GM12878 (cell line): ENCODE data around the gene GREB1. TPM values are rescaled to one million over a fixed set of nuclear protein-coding genes. Genes with fewer than 3 reads are reported as not detected.

ENCODE experiments used
- ATAC-seq: fragments of 200-7000 bp; cut with Tn5 transposase; 3 replicates; pipeline ENCODE4 v1.9.1; 2020; ENCODE audit warnings: mild to moderate bottlenecking, moderate library complexity
- BruUV-seq: library from RNA; stranded (reverse); fragments of 400-500 nt; replicated peaks from 2 replicates; lab custom pipeline; 2021; lab: Mats Ljungman, UMichigan
- CTCF ChIA-PET: fragments of 300-600 bp; sonication (Branson Sonifier 250); formaldehyde crosslinking; extraction: SDS; loops from one replicate; lab custom pipeline; 2021; ENCODE audit warnings: inconsistent platforms; lab: Yijun Ruan, JAX
- POLR2A ChIA-PET: fragments of 350-600 bp; formaldehyde crosslinking; extraction: SDS; loops from one replicate; lab custom pipeline; 2021; ENCODE audit warnings: inconsistent platforms; lab: Charles Lee
- RAD21 ChIA-PET: fragments of 300-600 bp; sonication (Branson Sonifier 250); formaldehyde crosslinking; loops from one replicate; lab custom pipeline; 2023; ENCODE audit warnings: antibody characterized with exemption; ENCODE audit not compliant: unreplicated experiment; lab: Charles Lee
- SMC1A ChIA-PET: fragments of 300-600 bp; sonication (Branson Sonifier 250); formaldehyde crosslinking; loops from one replicate; lab custom pipeline; 2023; ENCODE audit not compliant: unreplicated experiment, uncharacterized antibody; lab: Charles Lee
- DNase-seq: peaks from one replicate; pipeline ENCODE4 v3.0.0-alpha.2; 2011; ENCODE audit warnings: low read depth, low spot score
- FAIRE-seq: peaks from 3 replicates; lab custom pipeline; 2011; peaks lifted over from hg19 to GRCh38; lab: Jason Lieb, UNC
- H2AFZ ChIP-seq: 2 replicates; pipeline ENCODE4 v1.6.0; 2011; ENCODE audit warnings: low read depth, low read length, control low read depth; ENCODE audit not compliant: control insufficient read depth
- H3K27ac ChIP-seq: 2 replicates; pipeline ENCODE4 v1.5.1; 2011; ENCODE audit warnings: control low read depth; ENCODE audit not compliant: control insufficient read depth, insufficient read depth
- H3K27me3 ChIP-seq, 2 experiments: replicated peaks in 1 of 2; 2 replicates each; pipeline versions ENCODE4 v1.6.0 to v1.6.1; 2011; ENCODE audit warnings: low read length in 1 of 2; ENCODE audit not compliant: control insufficient read depth in 2 of 2, insufficient read depth in 2 of 2
- H3K36me3 ChIP-seq, 2 experiments: 2 replicates each; pipeline ENCODE4 v1.5.1; 2011; ENCODE audit warnings: low read length in 1 of 2; ENCODE audit not compliant: control insufficient read depth in 2 of 2, insufficient read depth in 2 of 2
- H3K4me1 ChIP-seq: 2 replicates; pipeline ENCODE4 v1.6.1; 2011; ENCODE audit warnings: mild to moderate bottlenecking, low read length, moderate library complexity, mixed read lengths; ENCODE audit not compliant: control insufficient read depth, insufficient read depth
- H3K4me2 ChIP-seq: 2 replicates; pipeline ENCODE4 v1.6.0; 2011; ENCODE audit warnings: control low read depth; ENCODE audit not compliant: control insufficient read depth, insufficient read depth
- H3K4me3 ChIP-seq: fragments of 200-600 bp; sonication (generic); 2 replicates; pipeline ENCODE4 v1.5.1; 2016
- H3K79me2 ChIP-seq: 2 replicates; pipeline ENCODE4 v1.6.0; 2011; ENCODE audit warnings: low read length; ENCODE audit not compliant: control insufficient read depth, insufficient read depth
- H3K9ac ChIP-seq: 2 replicates; pipeline ENCODE4 v1.8.0; 2011; ENCODE audit warnings: low read length, control low read depth, mixed read lengths; ENCODE audit not compliant: control insufficient read depth, insufficient read depth
- H3K9me3 ChIP-seq: replicated peaks from 3 replicates; pipeline ENCODE4 v1.5.1; 2011; ENCODE audit warnings: mild to moderate bottlenecking, low read length; ENCODE audit not compliant: control insufficient read depth, insufficient read depth
- H4K20me1 ChIP-seq: 2 replicates; pipeline ENCODE4 v1.6.0; 2011; ENCODE audit not compliant: control insufficient read depth, insufficient read depth
- BCLAF1 ChIP-seq: fragments of 450-650 bp; IDR thresholded peaks from 2 replicates; pipeline ENCODE4 v1.6.1; 2017; ENCODE audit warnings: antibody characterized with exemption, mild to moderate bottlenecking, moderate library complexity
- BMI1 ChIP-seq: fragments of 450-650 bp; IDR thresholded peaks from 2 replicates; pipeline ENCODE4 v1.6.1; 2016; ENCODE audit warnings: mild to moderate bottlenecking, moderate library complexity, borderline replicate concordance
- CHD1 ChIP-seq: IDR thresholded peaks from 2 replicates; pipeline ENCODE4 v1.6.1; 2012; ENCODE audit warnings: low read depth, low read length, improper control_type of control experiment
- CTCF ChIP-seq, 3 experiments: IDR thresholded peaks in 2 of 3; conservative IDR thresholded peaks in 1 of 3; 2 replicates each; pipeline ENCODE4 v1.5.1; 2011; ENCODE audit warnings: low read depth in 3 of 3, low read length in 3 of 3, mild to moderate bottlenecking in 3 of 3, control low read depth in 2 of 3, moderate library complexity in 2 of 3, inconsistent platforms in 1 of 3, mixed read lengths in 1 of 3; ENCODE audit not compliant: control insufficient read depth in 2 of 3, insufficient read depth in 1 of 3; ENCODE audit errors: extremely low read depth in 1 of 3
- DPF2 ChIP-seq: fragments of 450-650 bp; IDR thresholded peaks from 2 replicates; pipeline ENCODE4 v1.6.1; 2017; ENCODE audit warnings: mild to moderate bottlenecking
- GABPA ChIP-seq: IDR thresholded peaks from 2 replicates; pipeline ENCODE4 v1.6.1; 2014; ENCODE audit warnings: antibody characterized with exemption, low read depth, mild to moderate bottlenecking, inconsistent platforms
- HDAC2 ChIP-seq: fragments of 200-600 bp; sonication (generic); IDR thresholded peaks from 2 replicates; pipeline ENCODE4 v1.6.1; 2017
- MTA3 ChIP-seq: IDR thresholded peaks from 2 replicates; pipeline ENCODE4 v1.6.1; 2012; ENCODE audit warnings: low read length, inconsistent platforms, borderline replicate concordance
- YBX1 ChIP-seq: fragments of 450-650 bp; IDR thresholded peaks from 2 replicates; pipeline ENCODE4 v1.6.1; 2016; ENCODE audit warnings: antibody characterized with exemption
- ZNF207 ChIP-seq: fragments of 450-650 bp; IDR thresholded peaks from 2 replicates; pipeline ENCODE4 v1.6.1; 2014; ENCODE audit warnings: antibody characterized with exemption, mild to moderate bottlenecking, borderline replicate concordance
- WGBS: methylation state at CpG from one replicate; pipeline ENCODE4 v1.1.6; 2016; ENCODE audit warnings: low lambda C conversion rate; ENCODE audit not compliant: insufficient replicate concordance, insufficient coverage; ENCODE audit errors: missing lambda C conversion rate; 5-methylcytosine and 5-hydroxymethylcytosine counted together
- in situ Hi-C: fragments of 300-500 bp; cut with MboI; formaldehyde crosslinking; loops from 9 replicates; pipeline ENCODE4 v1.14.3; 2018; ENCODE audit warnings: mixed read lengths
- intact Hi-C: fragments of 100-400 bp; cut with micrococcal nuclease; formaldehyde crosslinking; loops from one replicate; pipeline ENCODE4 v1.14.2; 2022; ENCODE audit not compliant: unreplicated experiment
- polyA plus RNA-seq, 11 experiments: library from polyadenylated mRNA; depleted of rRNA in 4 of 11; unstranded in 6 of 11; stranded (reverse) in 5 of 11; fragments of >200 nt; fragmentation: Nextera tagmentation in 4 of 11; fragmentation: Illumina TruSeq in 1 of 11; extraction: Ambion mirVana in 4 of 11; extraction: Trizol in 1 of 11; gene quantifications; 1 replicate in 1 of 11; 2 replicates in 10 of 11; pipeline versions ENCODE4 v1.2.1 to v1.2.3, GENCODE V29; 2011 to 2016; ENCODE audit warnings: inconsistent platforms in 2 of 11, missing spikeins in 2 of 11, low read depth in 1 of 11
- total RNA-seq, 4 experiments: library from RNA; depleted of rRNA in 3 of 4; stranded (reverse); fragments of >200 nt in 3 of 4; fragmentation: Illumina TruSeq in 1 of 4; extraction: Trizol in 1 of 4; gene quantifications; 2 replicates each; pipeline versions ENCODE4 v1.2.1 to v1.2.3, GENCODE V29; 2013 to 2021
- TF ChIP-seq, protein P1 (sequence below): IDR thresholded peaks from 2 replicates; pipeline ENCODE4 v1.6.1; 2012; ENCODE audit warnings: mild to moderate bottlenecking, low read depth, low read length

Gene GREB1
- total and polyA plus RNA-seq, 10 of the 15 experiments (the other 5 are each of a cell fraction or from before 2014, with no cell fraction given), result 0.09 to 2.1 (median 0.37) TPM; not detected in 1

- Histone ChIP-seq H2AFZ (no peak overlapping the region), H3K4me2 (no peak overlapping the region), H3K9me3 (no peaks in the 10 kb centered on the region; the same call in 2 of the 3 replicates), H3K27me3 (no peaks in the 10 kb centered on the region; a peak in 2 of 4 replicates), H3K9ac (no peak overlapping the region), H3K4me1 (no peaks in the 10 kb centered on the region), H3K79me2 (no peaks in the 10 kb centered on the region), H4K20me1 (no peaks in the 10 kb centered on the region), H3K36me3 (no peaks in the 10 kb centered on the region), H3K27ac (no peak overlapping the region), H3K4me3 (no peak overlapping the region)
- ChIA-PET CTCF (no interaction called here), SMC1A (no interaction called here), POLR2A (no interaction called here), RAD21 (no interaction called here)
- no TSS peak for BruUV-seq
- TF ChIP-seq ZNF207 (no peak), MTA3 (no peak), HDAC2 (no peak), CTCF (IDR thresholded peaks at IDR 0.05 in 2 of 3, conservative IDR thresholded peaks at IDR 0.05 in 1 of 3; ENCODE audit: control insufficient read depth in 2 of 3, extremely low read depth in 1 of 3, insufficient read depth in 1 of 3, low read depth in 3 of 3, low read length in 3 of 3) (no peak), BMI1 (no peak), YBX1 (no peak), CHD1 (no peak), BCLAF1 (no peak), GABPA (no peak), DPF2 (no peak)
- TF ChIP-seq, protein P1, sequence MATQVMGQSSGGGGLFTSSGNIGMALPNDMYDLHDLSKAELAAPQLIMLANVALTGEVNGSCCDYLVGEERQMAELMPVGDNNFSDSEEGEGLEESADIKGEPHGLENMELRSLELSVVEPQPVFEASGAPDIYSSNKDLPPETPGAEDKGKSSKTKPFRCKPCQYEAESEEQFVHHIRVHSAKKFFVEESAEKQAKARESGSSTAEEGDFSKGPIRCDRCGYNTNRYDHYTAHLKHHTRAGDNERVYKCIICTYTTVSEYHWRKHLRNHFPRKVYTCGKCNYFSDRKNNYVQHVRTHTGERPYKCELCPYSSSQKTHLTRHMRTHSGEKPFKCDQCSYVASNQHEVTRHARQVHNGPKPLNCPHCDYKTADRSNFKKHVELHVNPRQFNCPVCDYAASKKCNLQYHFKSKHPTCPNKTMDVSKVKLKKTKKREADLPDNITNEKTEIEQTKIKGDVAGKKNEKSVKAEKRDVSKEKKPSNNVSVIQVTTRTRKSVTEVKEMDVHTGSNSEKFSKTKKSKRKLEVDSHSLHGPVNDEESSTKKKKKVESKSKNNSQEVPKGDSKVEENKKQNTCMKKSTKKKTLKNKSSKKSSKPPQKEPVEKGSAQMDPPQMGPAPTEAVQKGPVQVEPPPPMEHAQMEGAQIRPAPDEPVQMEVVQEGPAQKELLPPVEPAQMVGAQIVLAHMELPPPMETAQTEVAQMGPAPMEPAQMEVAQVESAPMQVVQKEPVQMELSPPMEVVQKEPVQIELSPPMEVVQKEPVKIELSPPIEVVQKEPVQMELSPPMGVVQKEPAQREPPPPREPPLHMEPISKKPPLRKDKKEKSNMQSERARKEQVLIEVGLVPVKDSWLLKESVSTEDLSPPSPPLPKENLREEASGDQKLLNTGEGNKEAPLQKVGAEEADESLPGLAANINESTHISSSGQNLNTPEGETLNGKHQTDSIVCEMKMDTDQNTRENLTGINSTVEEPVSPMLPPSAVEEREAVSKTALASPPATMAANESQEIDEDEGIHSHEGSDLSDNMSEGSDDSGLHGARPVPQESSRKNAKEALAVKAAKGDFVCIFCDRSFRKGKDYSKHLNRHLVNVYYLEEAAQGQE, result no peak
- ATAC-seq (no peak), FAIRE-seq (no peak), DNase-seq (no peak)
- in situ Hi-C loops (no loop called here), intact Hi-C loops (no loop called here)
- WGBS, result 64% methylated on average over 28 of the region's 28 CpGs
Observed at GRCh38 chr2:11633923-11634478, 100.2 kb downstream of the GREB1 start.
